OCI-LY3 (cell line): ENCODE data around the gene SIRT2.

Experiments used
- H2AFZ ChIP-seq: fragments of 200-600, 300-600 bp; shearing (Covaris generic); 2 replicates; pipeline ENCODE4 v1.6.0; 2014; ENCODE audit warnings: antibody characterized with exemption, low read depth, low read length
- H3K27ac ChIP-seq: fragments of 200-600, 300-600 bp; sonication (generic); 2 replicates; pipeline ENCODE4 v1.5.1; 2014; ENCODE audit warnings: mild to moderate bottlenecking, low read length, moderate library complexity, mixed read lengths
- H3K27me3 ChIP-seq: fragments of 200-600, 300-600 bp; sonication (generic); 2 replicates; pipeline ENCODE4 v1.6.1; 2014; ENCODE audit warnings: low read depth, low read length, mixed read lengths
- H3K36me3 ChIP-seq: fragments of 200-600, 300-600 bp; sonication (generic); replicated peaks from 2 replicates; pipeline ENCODE3; 2014; ENCODE audit warnings: low read depth, low read length, mixed read lengths
- H3K4me1 ChIP-seq: fragments of 300-600, 200-600 bp; sonication (generic); 2 replicates; pipeline ENCODE4 v1.6.1; 2014; ENCODE audit warnings: low read length, mixed read lengths
- H3K4me2 ChIP-seq: fragments of 200-600, 300-600 bp; sonication (generic); 2 replicates; pipeline ENCODE4 v1.6.1; 2014; ENCODE audit warnings: low read length, mixed read lengths
- H3K4me3 ChIP-seq: fragments of 300-600, 200-600 bp; sonication (generic); 2 replicates; pipeline ENCODE4 v1.5.1; 2014; ENCODE audit warnings: antibody characterized with exemption, mild to moderate bottlenecking, low read length, moderate library complexity
- H3K79me2 ChIP-seq: fragments of 300-600, 200-600 bp; shearing (Covaris generic); 2 replicates; pipeline ENCODE4 v1.6.1; 2014; ENCODE audit warnings: mild to moderate bottlenecking, low read length, mixed read lengths
- H3K9ac ChIP-seq: fragments of 300-600, 200-600 bp; shearing (Covaris generic); 2 replicates; pipeline ENCODE4 v1.6.0; 2014; ENCODE audit warnings: mild to moderate bottlenecking, low read length, moderate library complexity
- H3K9me3 ChIP-seq: fragments of 200-600, 300-600 bp; shearing (Covaris generic); 2 replicates; pipeline ENCODE4 v1.6.1; 2014; ENCODE audit warnings: low read length, mixed read lengths; ENCODE audit not compliant: insufficient read depth
- H4K20me1 ChIP-seq: fragments of 200-600, 300-600 bp; sonication (generic); 2 replicates; pipeline ENCODE4 v1.6.1; 2016; ENCODE audit warnings: low read length, mixed read lengths; ENCODE audit not compliant: insufficient read depth
- EZH2phosphoT487 ChIP-seq: fragments of 200-600 bp; shearing (Covaris generic); IDR thresholded peaks from 2 replicates; pipeline ENCODE4 v1.6.1; 2018; ENCODE audit warnings: antibody characterized with exemption, mixed run types, low read depth
- TF ChIP-seq, protein P1 (sequence below): fragments of 200-600, 300-600 bp; sonication (generic); IDR thresholded peaks from 2 replicates; pipeline ENCODE4 v1.5.1; 2014; ENCODE audit warnings: antibody characterized with exemption, low read length, low read depth

Gene SIRT2

DNA sequence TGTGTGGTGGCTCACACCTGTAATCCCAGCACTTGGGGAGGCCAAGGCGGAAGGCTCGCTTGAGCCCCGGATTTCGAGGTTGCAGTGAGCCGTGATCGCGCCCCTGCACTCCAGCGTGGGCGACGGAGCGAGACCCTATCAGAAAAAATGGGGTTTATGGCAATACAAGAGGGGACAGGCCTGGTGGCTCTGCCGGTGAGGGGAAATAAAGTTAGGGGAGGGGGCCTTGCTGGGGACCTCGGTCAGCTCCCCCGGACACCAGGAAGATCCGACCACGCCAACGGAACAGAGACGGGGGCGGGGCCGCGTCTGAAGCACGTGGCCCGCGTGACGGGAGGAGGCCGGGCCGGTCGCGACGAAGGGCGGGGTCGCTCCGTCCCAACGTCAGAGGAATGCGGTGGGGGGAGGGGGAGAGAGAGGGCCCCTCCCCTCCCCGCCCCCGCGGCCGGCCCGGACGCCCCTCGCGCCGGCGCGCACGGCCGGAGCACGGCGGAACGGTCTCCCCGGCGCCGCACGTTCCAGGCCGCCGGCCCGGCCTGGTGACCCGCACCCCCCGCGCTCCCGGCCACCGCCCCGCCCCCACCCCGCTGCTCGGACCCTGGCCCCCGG is 47.7 kb downstream of the SIRT2 start:
- no peaks in the 10 kb centered on the region for H3K27me3 ChIP-seq
- peaks cover 21% of the 10 kb centered on the region for H4K20me1 ChIP-seq
- peak overlapping the region; percentile 87 for H3K4me3 ChIP-seq
- H3K36me3 ChIP-seq = peaks cover 21% of the 10 kb centered on the region
- H2AFZ ChIP-seq = no peak overlapping the region
- H3K9me3 ChIP-seq = peaks cover 5% of the 10 kb centered on the region; the same call in 1 of the 2 replicates
- TF ChIP-seq, protein P1, sequence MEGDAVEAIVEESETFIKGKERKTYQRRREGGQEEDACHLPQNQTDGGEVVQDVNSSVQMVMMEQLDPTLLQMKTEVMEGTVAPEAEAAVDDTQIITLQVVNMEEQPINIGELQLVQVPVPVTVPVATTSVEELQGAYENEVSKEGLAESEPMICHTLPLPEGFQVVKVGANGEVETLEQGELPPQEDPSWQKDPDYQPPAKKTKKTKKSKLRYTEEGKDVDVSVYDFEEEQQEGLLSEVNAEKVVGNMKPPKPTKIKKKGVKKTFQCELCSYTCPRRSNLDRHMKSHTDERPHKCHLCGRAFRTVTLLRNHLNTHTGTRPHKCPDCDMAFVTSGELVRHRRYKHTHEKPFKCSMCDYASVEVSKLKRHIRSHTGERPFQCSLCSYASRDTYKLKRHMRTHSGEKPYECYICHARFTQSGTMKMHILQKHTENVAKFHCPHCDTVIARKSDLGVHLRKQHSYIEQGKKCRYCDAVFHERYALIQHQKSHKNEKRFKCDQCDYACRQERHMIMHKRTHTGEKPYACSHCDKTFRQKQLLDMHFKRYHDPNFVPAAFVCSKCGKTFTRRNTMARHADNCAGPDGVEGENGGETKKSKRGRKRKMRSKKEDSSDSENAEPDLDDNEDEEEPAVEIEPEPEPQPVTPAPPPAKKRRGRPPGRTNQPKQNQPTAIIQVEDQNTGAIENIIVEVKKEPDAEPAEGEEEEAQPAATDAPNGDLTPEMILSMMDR = no peak
- TF ChIP-seq EZH2phosphoT487 = no peak
- H3K27ac ChIP-seq = peak overlapping the region; percentile 89
- peaks cover 20% of the 10 kb centered on the region for H3K4me1 ChIP-seq
- H3K79me2 ChIP-seq = peaks cover 40% of the 10 kb centered on the region
- peak overlapping the region; percentile 92 for H3K9ac ChIP-seq
- H3K4me2 ChIP-seq = peak overlapping the region; percentile 96

DNA sequence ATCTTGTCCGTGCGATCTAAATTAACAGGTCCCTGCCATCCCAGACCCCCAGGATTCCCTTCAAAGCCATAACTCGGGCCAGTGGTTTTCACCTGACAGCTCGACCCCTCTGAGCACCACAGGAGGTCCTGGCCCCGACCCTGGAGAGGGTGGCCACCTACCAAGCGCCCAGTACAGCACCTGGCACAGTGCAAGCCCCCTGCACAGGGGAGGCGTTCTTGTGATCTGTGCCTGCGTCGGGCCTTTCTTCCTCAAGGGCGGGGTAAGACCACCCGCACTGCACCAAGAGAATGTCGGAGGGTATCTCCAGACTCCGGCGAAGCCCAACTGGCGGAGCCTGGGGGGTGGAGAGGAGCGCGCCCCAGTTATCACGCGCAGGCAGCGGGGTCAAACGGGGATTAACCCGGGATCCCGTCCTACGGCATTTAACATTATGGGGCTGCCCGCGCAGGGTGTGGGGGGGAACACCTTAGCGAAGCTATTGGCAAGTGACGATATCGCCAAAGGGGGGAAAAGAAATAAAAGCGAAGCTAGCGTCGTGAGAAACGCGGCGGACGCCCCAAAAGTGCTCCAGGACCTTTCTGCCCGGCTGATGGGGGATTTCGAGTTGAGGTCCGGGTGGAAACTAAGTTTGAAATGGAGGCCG is 48.3 kb downstream of the SIRT2 start:
- Histone ChIP-seq H3K4me2 (peak overlapping the region; percentile 96), H2AFZ (no peak overlapping the region), H3K79me2 (peaks cover 46% of the 10 kb centered on the region)

GRCh38 chr19:38850436-38850975 is 48.9 kb downstream of the SIRT2 start:
- no peak overlapping the region for H2AFZ ChIP-seq
- no peaks in the 10 kb centered on the region for H3K27me3 ChIP-seq
- H3K9me3 ChIP-seq = no peaks in the 10 kb centered on the region
- TF ChIP-seq EZH2phosphoT487 = no peak
- TF ChIP-seq, protein P1 = no peak
- peak overlapping the region; percentile 93 for H3K27ac ChIP-seq
- peak overlapping the region; percentile 96 for H3K4me2 ChIP-seq
- H3K9ac ChIP-seq = peak overlapping the region; percentile 90
- peaks cover 27% of the 10 kb centered on the region for H4K20me1 ChIP-seq
- H3K36me3 ChIP-seq = peaks cover 30% of the 10 kb centered on the region
- H3K79me2 ChIP-seq = peaks cover 52% of the 10 kb centered on the region
- peaks cover 18% of the 10 kb centered on the region for H3K4me1 ChIP-seq
- peak overlapping the region; percentile 79 for H3K4me3 ChIP-seq

More for the DNA sequence above, 48.3 kb downstream of the SIRT2 start:
- Histone ChIP-seq H3K9ac (peak overlapping the region; percentile 90), H3K9me3 (no peaks in the 10 kb centered on the region), H4K20me1 (peaks cover 23% of the 10 kb centered on the region), H3K27ac (peak overlapping the region; percentile 89), H3K36me3 (peaks cover 24% of the 10 kb centered on the region), H3K4me1 (peaks cover 18% of the 10 kb centered on the region), H3K27me3 (no peaks in the 10 kb centered on the region), H3K4me3 (peak overlapping the region; percentile 79)
- TF ChIP-seq, protein P1 = no peak
- no peak for TF ChIP-seq EZH2phosphoT487

GRCh38 chr19:38849860-38850435 is 49.5 kb downstream of the SIRT2 start, which contains the start of gene HNRNPL:
HNRNPL (minus strand) TSS chr19:38849986; CDS start chr19:38849966, 20 bp downstream.
- peaks cover 33% of the 10 kb centered on the region for H3K36me3 ChIP-seq
- H3K4me3 ChIP-seq = peak within 1 kb of the TSS; percentile 80
- no peaks in the 10 kb centered on the region for H3K9me3 ChIP-seq
- peak within 1 kb of the TSS; percentile 96 for H3K4me2 ChIP-seq
- H3K79me2 ChIP-seq = peaks cover 57% of the 10 kb centered on the region
- peaks cover 30% of the 10 kb centered on the region for H4K20me1 ChIP-seq
- H3K27me3 ChIP-seq = no peaks in the 10 kb centered on the region
- peak within 1 kb of the TSS; percentile 97 for H3K9ac ChIP-seq
- H2AFZ ChIP-seq = no peak within 1 kb of the TSS
- H3K4me1 ChIP-seq = peaks cover 18% of the 10 kb centered on the region
- TF ChIP-seq EZH2phosphoT487 = no peak
- TF ChIP-seq, protein P1 = peak; percentile 38
- peak within 1 kb of the TSS; percentile 93 for H3K27ac ChIP-seq
